ENCODE measurements around the gene TMEM255B.
"Not testable (repeated sequence)": the region's sequence is repeated elsewhere in the genome, so short reads cannot be mapped to it uniquely, and the experiment has no call there.

TMEM255B gene

DNA sequence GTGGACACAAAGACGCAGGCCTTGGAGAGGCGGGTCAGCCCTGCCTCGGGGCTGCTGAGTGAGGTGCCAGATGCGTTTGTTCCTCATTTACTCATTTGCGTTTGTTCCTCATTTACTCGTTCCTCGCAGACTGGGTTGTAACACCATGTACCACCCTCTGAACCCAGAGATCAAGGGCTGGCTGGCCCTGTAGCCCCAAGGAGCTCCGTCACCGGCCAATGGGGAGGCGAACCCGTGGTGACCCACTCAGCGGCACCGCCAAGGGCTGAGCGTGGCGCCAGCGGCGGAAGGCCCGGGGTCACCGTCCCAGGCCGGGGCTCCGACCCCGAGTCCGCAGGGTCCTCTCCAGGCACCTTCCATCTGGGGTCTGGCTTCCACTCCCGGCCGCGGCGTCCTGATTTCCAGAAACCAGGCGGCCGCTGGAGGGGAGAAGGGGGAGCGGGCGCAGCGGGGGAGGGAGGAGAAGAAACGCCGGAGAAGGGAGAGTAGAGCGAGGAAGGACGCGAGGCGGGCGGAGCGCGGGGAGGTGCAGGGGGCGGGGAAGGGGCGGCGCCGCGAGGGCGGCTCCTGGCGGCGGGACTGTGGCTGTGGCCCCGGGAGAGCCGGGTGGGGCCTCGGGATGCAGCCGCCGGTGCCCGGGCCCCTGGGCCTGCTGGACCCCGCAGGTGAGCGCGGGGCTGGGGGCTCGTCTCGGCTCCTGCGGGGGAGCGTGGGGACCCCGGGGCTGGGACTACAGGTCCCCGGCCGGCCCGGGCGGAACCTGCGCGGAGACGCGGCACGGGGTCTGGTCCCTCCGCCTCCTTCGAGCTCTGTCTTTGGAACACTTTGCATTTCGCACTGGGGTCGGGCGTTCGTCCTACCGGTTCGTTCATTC is at the start of gene TMEM255B:
TMEM255B (plus strand) TSS at position 576 of the 874 bp plus-strand sequence; CDS start at position 620, 44 bp downstream.
- no peak for DNase-seq

GRCh38 chr13:113722921-113723320 is 36.1 kb upstream of the TMEM255B start:
- DNase-seq = no peak

DNA sequence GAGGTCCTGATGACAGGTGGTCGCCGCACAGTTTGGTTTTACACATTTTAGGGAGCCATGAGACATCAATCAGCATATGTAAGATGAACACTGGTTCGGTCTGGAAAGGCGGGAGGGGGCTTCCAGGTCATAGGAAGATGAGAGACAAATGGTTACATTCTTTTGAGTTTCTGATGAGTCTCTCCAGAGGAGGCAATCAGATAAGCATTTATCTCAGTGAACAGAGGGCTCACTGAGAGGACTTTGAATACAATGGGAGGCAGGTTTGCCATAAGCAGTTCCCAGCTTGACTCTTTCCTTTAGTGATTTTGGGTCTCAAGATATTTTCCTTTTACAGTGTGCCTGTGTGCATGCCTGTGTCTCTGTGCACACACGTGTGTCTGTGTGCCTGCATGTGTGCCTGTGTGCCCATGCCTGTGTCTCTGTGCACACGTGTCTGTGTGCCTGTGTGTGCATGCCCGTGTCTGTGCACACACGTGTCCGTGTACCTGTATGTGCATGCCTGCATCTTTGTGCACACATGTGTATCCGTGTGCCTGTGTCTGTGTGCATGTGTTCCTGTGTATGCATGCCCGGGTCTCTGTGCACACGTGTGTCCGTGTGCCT is 35.5 kb upstream of the TMEM255B start:
- no peak for DNase-seq

DNA sequence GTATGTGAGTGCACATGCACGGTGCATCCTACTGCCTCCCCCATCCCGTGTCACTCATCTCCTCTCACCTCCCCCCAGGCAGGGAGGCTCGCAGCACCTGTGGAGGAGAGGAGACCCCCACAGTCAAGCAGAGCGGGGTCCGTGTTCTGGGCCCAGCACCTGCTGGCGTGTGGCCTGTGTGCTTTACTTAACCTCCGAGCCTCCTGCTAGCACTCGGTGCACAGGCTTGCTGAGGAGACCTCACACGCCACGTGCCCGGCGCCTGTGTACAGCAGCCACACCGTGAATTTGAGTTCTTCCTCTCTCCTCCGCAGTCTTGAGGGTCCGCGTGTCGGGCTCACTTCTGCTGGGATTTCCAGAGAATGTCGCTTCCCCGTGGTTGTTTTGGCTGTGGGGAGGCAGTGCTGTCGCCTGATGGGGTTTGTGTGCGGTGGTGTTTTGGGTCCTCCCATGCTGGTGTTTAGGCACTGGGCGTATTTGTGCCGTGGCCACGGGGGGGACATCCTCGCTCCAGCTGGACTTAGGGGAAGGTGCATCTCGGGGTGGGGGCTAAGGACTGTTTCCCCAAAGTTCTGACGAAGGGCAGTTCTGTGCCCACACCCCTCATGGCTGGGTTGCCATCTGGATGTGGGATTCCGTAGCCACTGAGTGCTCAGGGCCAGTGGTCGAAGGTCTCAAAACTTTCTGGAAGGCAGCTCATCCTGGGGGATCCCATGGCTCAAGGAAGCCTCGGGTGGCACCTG is 34.8 kb upstream of the TMEM255B start:
- no peak for DNase-seq

DNA sequence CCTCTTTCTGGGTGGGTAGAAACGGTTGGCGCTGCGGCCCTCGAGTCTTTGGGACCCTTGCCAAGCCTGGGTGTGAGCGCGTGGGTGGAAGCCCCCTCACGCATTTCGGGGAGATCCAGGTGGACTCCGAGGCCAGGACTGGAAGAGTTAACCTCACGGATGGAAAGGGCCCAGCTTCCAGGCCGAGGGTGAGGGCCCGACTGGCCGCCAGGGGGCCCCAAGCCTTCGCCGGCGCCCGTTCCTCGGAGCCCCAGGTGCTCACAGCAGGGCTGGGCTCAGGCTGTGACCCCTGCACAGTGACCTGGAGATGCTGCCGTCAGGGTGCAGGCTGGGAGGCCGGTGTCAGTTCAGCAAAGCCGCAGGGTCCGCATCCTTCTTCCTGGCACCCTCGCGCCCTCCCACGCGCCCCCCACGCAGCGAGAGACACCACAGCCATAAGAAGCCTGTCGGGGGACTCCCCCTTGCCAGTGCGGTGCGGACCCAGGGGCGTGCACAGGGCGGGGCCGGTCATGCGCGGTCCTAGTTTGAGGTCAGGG is 34.2 kb upstream of the TMEM255B start:
- DNase-seq = no peak

DNA sequence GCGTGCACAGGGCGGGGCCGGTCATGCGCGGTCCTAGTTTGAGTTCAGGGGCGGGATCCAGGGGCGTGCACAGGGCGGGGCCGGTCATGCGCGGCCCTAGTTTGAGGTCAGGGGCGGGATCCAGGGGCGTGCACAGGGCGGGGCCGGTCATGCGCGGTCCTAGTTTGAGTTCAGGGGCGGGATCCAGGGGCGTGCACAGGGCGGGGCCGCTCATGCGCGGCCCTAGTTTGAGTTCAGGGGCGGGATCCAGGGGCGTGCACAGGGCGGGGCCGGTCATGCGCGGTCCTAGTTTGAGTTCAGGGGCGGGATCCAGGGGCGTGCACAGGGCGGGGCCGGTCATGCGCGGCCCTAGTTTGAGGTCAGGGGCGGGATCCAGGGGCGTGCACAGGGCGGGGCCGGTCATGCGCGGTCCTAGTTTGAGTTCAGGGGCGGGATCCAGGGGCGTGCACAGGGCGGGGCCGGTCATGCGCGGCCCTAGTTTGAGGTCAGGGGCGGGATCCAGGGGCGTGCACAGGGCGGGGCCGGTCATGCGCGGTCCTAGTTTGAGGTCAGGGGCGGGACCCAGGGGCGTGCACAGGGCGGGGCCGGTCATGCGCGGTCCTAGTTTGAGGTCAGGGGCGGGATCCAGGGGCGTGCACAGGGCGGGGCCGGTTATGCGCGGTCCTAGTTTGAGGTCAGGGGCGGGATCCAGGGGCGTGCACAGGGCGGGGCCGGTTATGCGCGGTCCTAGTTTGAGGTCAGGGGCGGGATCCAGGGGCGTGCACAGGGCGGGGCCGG is 33.5 kb upstream of the TMEM255B start:
- DNase-seq = not testable (repeated sequence)

GRCh38 chr13:113726106-113726821 is 32.8 kb upstream of the TMEM255B start:
- DNase-seq = not testable (repeated sequence)

GRCh38 chr13:113726961-113727411 is 32.0 kb upstream of the TMEM255B start:
- no peak for DNase-seq

DNA sequence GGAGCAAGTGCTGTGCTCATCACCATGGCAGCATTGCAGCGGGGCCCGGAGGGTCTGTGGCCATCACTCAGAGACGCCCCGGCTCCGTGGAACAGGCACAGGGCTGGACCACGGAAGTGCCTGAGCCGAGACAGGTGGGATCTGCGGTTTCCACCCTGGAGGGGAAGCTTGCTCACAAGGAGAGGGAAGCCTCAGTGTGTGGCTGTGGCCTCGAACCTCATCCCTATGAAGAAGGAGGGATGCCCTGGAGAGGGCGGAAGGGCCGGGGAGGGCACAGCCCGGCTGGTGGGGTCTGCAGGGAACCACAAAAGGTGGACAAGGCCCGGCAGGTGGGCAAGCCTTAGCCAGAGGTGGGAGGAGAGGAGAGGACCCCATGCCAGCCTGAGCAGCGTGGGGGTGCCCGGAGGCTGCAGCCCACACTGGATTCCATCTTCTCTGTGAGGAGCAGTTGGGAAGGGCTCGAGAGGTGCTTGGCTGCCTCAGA is 30.4 kb upstream of the TMEM255B start:
- no peak for DNase-seq

- DNase-seq = no peak
Measured at GRCh38 chr13:113729187-113730019, 29.6 kb upstream of the TMEM255B start.

GRCh38 chr13:113730258-113730691 is 28.8 kb upstream of the TMEM255B start:
- no peak for DNase-seq

DNA sequence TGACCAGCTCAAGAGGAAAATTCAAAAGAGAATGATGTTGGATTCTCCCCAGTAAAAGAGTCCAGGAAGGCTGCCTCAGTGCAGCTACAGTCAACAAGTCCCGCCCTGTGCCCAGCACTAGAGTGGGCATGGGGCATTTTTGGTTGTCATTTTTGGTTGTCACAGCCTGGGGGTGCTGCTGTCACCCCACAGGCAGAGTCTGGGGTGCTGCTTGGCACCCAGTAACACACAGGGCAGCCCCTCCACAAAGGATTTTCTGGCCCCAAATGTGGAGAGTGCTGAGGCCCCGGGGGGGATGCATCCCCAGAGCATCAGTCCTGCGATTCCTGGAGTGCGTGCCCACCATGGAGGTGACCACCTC is 28.2 kb upstream of the TMEM255B start:
- no peak for DNase-seq

DNA sequence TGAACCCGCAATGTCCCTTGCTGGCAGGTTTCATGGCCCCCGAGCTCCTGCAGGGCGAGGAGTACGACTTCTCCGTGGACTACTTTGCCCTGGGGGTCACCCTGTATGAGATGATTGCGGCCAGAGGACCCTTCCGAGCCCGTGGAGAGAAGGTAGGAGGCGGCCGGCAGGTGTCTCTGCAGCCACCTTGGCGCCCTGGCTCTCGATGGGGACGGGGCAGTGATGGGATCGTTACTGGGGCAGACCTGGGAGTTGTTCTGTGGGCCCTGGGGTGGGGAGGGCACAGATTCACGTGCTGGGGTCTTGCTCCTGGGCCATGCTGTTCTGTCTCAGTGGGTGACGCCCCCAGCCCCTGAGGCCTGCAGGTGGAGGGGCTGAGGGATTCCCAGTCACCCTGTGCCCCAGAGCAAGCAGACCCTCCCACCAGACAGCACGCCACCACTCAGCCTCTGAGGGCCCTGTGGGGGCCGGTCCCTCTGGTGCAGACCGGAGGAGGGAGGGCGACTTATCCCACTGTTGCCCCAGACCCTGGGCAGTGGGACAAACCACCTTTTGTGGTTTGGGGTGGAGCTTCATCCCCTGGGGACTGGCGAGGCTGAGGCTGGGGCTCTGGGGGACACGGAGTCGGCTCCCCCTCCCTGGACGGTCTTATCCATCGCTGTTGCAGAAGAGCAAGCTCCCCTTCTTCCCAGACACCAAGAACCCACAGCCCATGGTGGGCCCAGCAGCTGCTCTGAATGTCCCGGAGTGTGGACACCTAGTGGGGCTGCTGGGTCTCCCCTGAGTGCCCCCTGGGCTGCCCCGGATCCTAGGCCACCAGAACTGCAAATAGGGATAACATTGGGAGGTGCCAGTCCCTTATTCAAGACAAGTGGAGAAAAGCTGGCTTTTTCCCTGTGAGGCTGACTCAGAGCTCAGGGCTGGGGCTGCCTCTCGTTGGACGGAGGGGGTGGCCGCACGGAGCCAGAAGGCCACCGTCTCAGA is 27.5 kb upstream of the TMEM255B start:
- no peak for DNase-seq

GRCh38 chr13:113732176-113732960 is 26.7 kb upstream of the TMEM255B start:
- no peak for DNase-seq

GRCh38 chr13:113732961-113733950 is 25.8 kb upstream of the TMEM255B start:
- no peak for DNase-seq

DNA sequence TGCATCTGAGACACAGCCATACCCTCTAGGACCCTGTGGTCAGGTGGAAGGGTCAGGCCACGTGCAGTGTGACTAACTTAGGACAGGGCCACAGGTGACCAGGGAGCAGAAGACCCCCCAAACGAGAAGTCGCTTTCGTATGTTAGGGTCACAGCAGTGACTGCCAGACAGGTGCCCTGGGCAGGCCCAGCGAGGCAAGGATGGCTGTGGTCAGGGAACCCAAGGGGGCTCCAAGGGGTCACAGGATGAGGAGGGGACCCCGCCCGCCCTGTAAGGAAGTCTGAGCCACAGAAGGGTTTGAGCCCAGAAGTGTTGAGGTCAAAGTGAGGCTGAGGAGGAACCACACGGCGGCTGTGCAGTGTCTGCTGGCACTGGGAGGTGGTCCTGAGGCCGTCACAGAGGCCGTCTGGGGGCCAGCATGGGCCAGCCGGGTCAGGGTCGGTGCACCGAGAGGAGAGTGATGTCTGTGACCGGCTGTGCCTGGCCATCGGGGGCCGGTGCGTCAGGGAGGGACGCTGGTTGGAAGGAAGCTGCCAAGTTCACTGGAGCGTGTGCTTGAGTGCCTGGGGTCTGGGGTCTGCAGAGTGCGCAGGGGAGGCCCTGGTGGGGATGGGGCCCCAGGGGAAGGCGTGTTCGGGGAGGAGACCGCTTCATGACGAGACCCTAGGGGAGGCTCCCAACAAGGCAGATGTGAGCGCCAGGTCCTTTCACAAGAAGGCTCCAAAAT is 24.8 kb upstream of the TMEM255B start:
- DNase-seq = no peak

GRCh38 chr13:113734826-113735125 is 24.2 kb upstream of the TMEM255B start:
- DNase-seq = no peak
